Measurements from ENCODE around the gene NR5A2. TPM values are rescaled to one million over a fixed set of nuclear protein-coding genes. Genes with fewer than 3 reads are reported as not detected.

NR5A2 gene
- total and polyA plus RNA-seq, 4 donors = 2.0 to 10.3 (median 4.1) TPM; not detected in 1

- H3K27ac ChIP-seq (ENCODE audit: low read depth in 1 of 2, low read length in 2 of 2) = no peak overlapping the region
- H3K36me3 ChIP-seq (ENCODE audit: control insufficient read depth in 1 of 2, insufficient read depth in 2 of 2, low read length in 1 of 2) = no peaks in the 10 kb centered on the region
- intact Hi-C loops (cut with DNase I) = no loop called here
- DNase-seq (no peak), ATAC-seq (ENCODE audit: low FRiP score) (no peak)
- 63 to 64% methylated on average over 4 of the region's 4 CpGs for WGBS, 2 donors
- no peaks in the 10 kb centered on the region for H3K4me1 ChIP-seq (ENCODE audit: control insufficient read depth in 1 of 2, insufficient read depth in 2 of 2, low read length in 2 of 2)
- H3K27me3 ChIP-seq (ENCODE audit: control insufficient read depth in 1 of 2, insufficient read depth in 2 of 2, low read length in 1 of 2) = no peaks in the 10 kb centered on the region
- H3K9me3 ChIP-seq (ENCODE audit: control insufficient read depth, low read length) = no peaks in the 10 kb centered on the region
- no peak overlapping the region for H3K4me3 ChIP-seq (ENCODE audit: low read length in 2 of 2)
Measured at GRCh38 chr1:200172311-200172710, 144.8 kb downstream of the NR5A2 start.

- intact Hi-C loops (cut with DNase I) = no loop called here
- Histone ChIP-seq H3K27ac (ENCODE audit: low read depth in 1 of 2, low read length in 2 of 2) (no peak overlapping the region), H3K9me3 (ENCODE audit: control insufficient read depth, low read length) (no peaks in the 10 kb centered on the region), H3K4me3 (ENCODE audit: low read length in 2 of 2) (no peak overlapping the region), H3K36me3 (ENCODE audit: control insufficient read depth in 1 of 2, insufficient read depth in 2 of 2, low read length in 1 of 2) (no peaks in the 10 kb centered on the region), H3K4me1 (ENCODE audit: control insufficient read depth in 1 of 2, insufficient read depth in 2 of 2, low read length in 2 of 2) (no peaks in the 10 kb centered on the region), H3K27me3 (ENCODE audit: control insufficient read depth in 1 of 2, insufficient read depth in 2 of 2, low read length in 1 of 2) (no peaks in the 10 kb centered on the region)
- WGBS, 2 donors = 55 to 74% methylated on average over 2 of the region's 2 CpGs
- DNase-seq (no peak), ATAC-seq (ENCODE audit: low FRiP score) (no peak)
Measured at GRCh38 chr1:200173097-200173618, 145.6 kb downstream of the NR5A2 start.

- Histone ChIP-seq H3K27ac (ENCODE audit: low read depth in 1 of 2, low read length in 2 of 2) (no peak overlapping the region), H3K4me1 (ENCODE audit: control insufficient read depth in 1 of 2, insufficient read depth in 2 of 2, low read length in 2 of 2) (no peaks in the 10 kb centered on the region), H3K36me3 (ENCODE audit: control insufficient read depth in 1 of 2, insufficient read depth in 2 of 2, low read length in 1 of 2) (no peaks in the 10 kb centered on the region), H3K9me3 (ENCODE audit: control insufficient read depth, low read length) (no peaks in the 10 kb centered on the region), H3K4me3 (ENCODE audit: low read length in 2 of 2) (no peak overlapping the region), H3K27me3 (ENCODE audit: control insufficient read depth in 1 of 2, insufficient read depth in 2 of 2, low read length in 1 of 2) (no peaks in the 10 kb centered on the region)
- 81% methylated on average over 5 of the region's 5 CpGs for WGBS, 2 donors
- ATAC-seq (ENCODE audit: low FRiP score) = no peak
- DNase-seq = no peak
- intact Hi-C loops (cut with DNase I) = no loop called here
Measured at GRCh38 chr1:200174525-200175295, 147.2 kb downstream of the NR5A2 start.

GRCh38 chr1:200176181-200176580 lies 148.7 kb downstream of the NR5A2 start:
- no peaks in the 10 kb centered on the region for H3K4me1 ChIP-seq (ENCODE audit: control insufficient read depth in 1 of 2, insufficient read depth in 2 of 2, low read length in 2 of 2)
- H3K36me3 ChIP-seq (ENCODE audit: control insufficient read depth in 1 of 2, insufficient read depth in 2 of 2, low read length in 1 of 2) = no peaks in the 10 kb centered on the region
- no peak overlapping the region for H3K4me3 ChIP-seq (ENCODE audit: low read length in 2 of 2)
- ATAC-seq (ENCODE audit: low FRiP score) (no peak), DNase-seq (no peak)
- H3K27me3 ChIP-seq (ENCODE audit: control insufficient read depth in 1 of 2, insufficient read depth in 2 of 2, low read length in 1 of 2) = no peaks in the 10 kb centered on the region
- WGBS, 2 donors = 76 to 83% methylated on average over 7 of the region's 7 CpGs
- H3K27ac ChIP-seq (ENCODE audit: low read depth in 1 of 2, low read length in 2 of 2) = no peak overlapping the region
- H3K9me3 ChIP-seq (ENCODE audit: control insufficient read depth, low read length) = no peaks in the 10 kb centered on the region
- intact Hi-C loops (cut with DNase I) = no loop called here

- no peaks in the 10 kb centered on the region for H3K36me3 ChIP-seq (ENCODE audit: control insufficient read depth in 1 of 2, insufficient read depth in 2 of 2, low read length in 1 of 2)
- no peak overlapping the region for H3K27ac ChIP-seq (ENCODE audit: low read depth in 1 of 2, low read length in 2 of 2)
- no peak for ATAC-seq (ENCODE audit: low FRiP score)
- H3K9me3 ChIP-seq (ENCODE audit: control insufficient read depth, low read length) = no peaks in the 10 kb centered on the region
- no peaks in the 10 kb centered on the region for H3K4me1 ChIP-seq (ENCODE audit: control insufficient read depth in 1 of 2, insufficient read depth in 2 of 2, low read length in 2 of 2)
- H3K27me3 ChIP-seq (ENCODE audit: control insufficient read depth in 1 of 2, insufficient read depth in 2 of 2, low read length in 1 of 2) = no peaks in the 10 kb centered on the region
- intact Hi-C loops (cut with DNase I) = no loop called here
- 74 to 83% methylated on average over 8 of the region's 8 CpGs for WGBS, 2 donors
- no peak overlapping the region for H3K4me3 ChIP-seq (ENCODE audit: low read length in 2 of 2)
- DNase-seq = no peak
Measured at GRCh38 chr1:200176798-200177197, 149.3 kb downstream of the NR5A2 start.

- Histone ChIP-seq H3K9me3 (ENCODE audit: control insufficient read depth, low read length) (no peaks in the 10 kb centered on the region), H3K36me3 (ENCODE audit: control insufficient read depth in 1 of 2, insufficient read depth in 2 of 2, low read length in 1 of 2) (no peaks in the 10 kb centered on the region), H3K27me3 (ENCODE audit: control insufficient read depth in 1 of 2, insufficient read depth in 2 of 2, low read length in 1 of 2) (no peaks in the 10 kb centered on the region), H3K4me3 (ENCODE audit: low read length in 2 of 2) (no peak overlapping the region), H3K27ac (ENCODE audit: low read depth in 1 of 2, low read length in 2 of 2) (no peak overlapping the region), H3K4me1 (ENCODE audit: control insufficient read depth in 1 of 2, insufficient read depth in 2 of 2, low read length in 2 of 2) (no peaks in the 10 kb centered on the region)
- DNase-seq (no peak), ATAC-seq (ENCODE audit: low FRiP score) (no peak)
- intact Hi-C loops (cut with DNase I) = no loop called here
- 51 to 54% methylated on average over 2 of the region's 2 CpGs for WGBS, 2 donors
Measured at GRCh38 chr1:200178340-200178739, 150.8 kb downstream of the NR5A2 start.

- Histone ChIP-seq H3K4me1 (ENCODE audit: control insufficient read depth in 1 of 2, insufficient read depth in 2 of 2, low read length in 2 of 2) (no peaks in the 10 kb centered on the region), H3K4me3 (ENCODE audit: low read length in 2 of 2) (no peak overlapping the region), H3K36me3 (ENCODE audit: control insufficient read depth in 1 of 2, insufficient read depth in 2 of 2, low read length in 1 of 2) (no peaks in the 10 kb centered on the region), H3K9me3 (ENCODE audit: control insufficient read depth, low read length) (no peaks in the 10 kb centered on the region), H3K27ac (ENCODE audit: low read depth in 1 of 2, low read length in 2 of 2) (no peak overlapping the region), H3K27me3 (ENCODE audit: control insufficient read depth in 1 of 2, insufficient read depth in 2 of 2, low read length in 1 of 2) (no peaks in the 10 kb centered on the region)
- no peak for DNase-seq
- intact Hi-C loops (cut with DNase I) = no loop called here
- ATAC-seq (ENCODE audit: low FRiP score) = no peak
- 11 to 15% methylated on average over 8 of the region's 8 CpGs for WGBS, 2 donors
Measured at GRCh38 chr1:200179126-200179780, 151.7 kb downstream of the NR5A2 start.

- ATAC-seq (ENCODE audit: low FRiP score) = no peak
- Histone ChIP-seq H3K9me3 (ENCODE audit: control insufficient read depth, low read length) (no peaks in the 10 kb centered on the region), H3K4me1 (ENCODE audit: control insufficient read depth in 1 of 2, insufficient read depth in 2 of 2, low read length in 2 of 2) (no peaks in the 10 kb centered on the region), H3K27ac (ENCODE audit: low read depth in 1 of 2, low read length in 2 of 2) (no peak overlapping the region), H3K27me3 (ENCODE audit: control insufficient read depth in 1 of 2, insufficient read depth in 2 of 2, low read length in 1 of 2) (no peaks in the 10 kb centered on the region), H3K36me3 (ENCODE audit: control insufficient read depth in 1 of 2, insufficient read depth in 2 of 2, low read length in 1 of 2) (no peaks in the 10 kb centered on the region), H3K4me3 (ENCODE audit: low read length in 2 of 2) (no peak overlapping the region)
- intact Hi-C loops (cut with DNase I) = no loop called here
- 73 to 78% methylated on average over 4 of the region's 4 CpGs for WGBS, 2 donors
- DNase-seq = no peak
Measured at GRCh38 chr1:200179781-200180160, 152.3 kb downstream of the NR5A2 start.

GRCh38 chr1:200180821-200181220 lies 153.3 kb downstream of the NR5A2 start:
- WGBS, 2 donors = 72 to 75% methylated on average over 4 of the region's 4 CpGs
- DNase-seq = no peak
- Histone ChIP-seq H3K27me3 (ENCODE audit: control insufficient read depth in 1 of 2, insufficient read depth in 2 of 2, low read length in 1 of 2) (no peaks in the 10 kb centered on the region), H3K4me1 (ENCODE audit: control insufficient read depth in 1 of 2, insufficient read depth in 2 of 2, low read length in 2 of 2) (no peaks in the 10 kb centered on the region), H3K36me3 (ENCODE audit: control insufficient read depth in 1 of 2, insufficient read depth in 2 of 2, low read length in 1 of 2) (no peaks in the 10 kb centered on the region), H3K27ac (ENCODE audit: low read depth in 1 of 2, low read length in 2 of 2) (no peak overlapping the region), H3K9me3 (ENCODE audit: control insufficient read depth, low read length) (no peaks in the 10 kb centered on the region), H3K4me3 (ENCODE audit: low read length in 2 of 2) (no peak overlapping the region)
- intact Hi-C loops (cut with DNase I) = no loop called here
- ATAC-seq (ENCODE audit: low FRiP score) = no peak

All from aorta (tissue), 5 donors.